DND-41 (cell line): Measurements from ENCODE around the gene LILRA5.

Experiments
- ATAC-seq: fragments of 200-7000 bp; cut with Tn5 transposase; 3 replicates; pipeline ENCODE4 v1.9.1; 2021; ENCODE audit warnings: low read depth; ENCODE audit not compliant: insufficient read depth
- DNase-seq: peaks from one replicate; pipeline ENCODE4 v3.0.0-alpha.2; 2020
- H2AFZ ChIP-seq: 2 replicates; pipeline ENCODE4 v1.6.0; 2012; ENCODE audit warnings: low read depth, low read length
- H3K27ac ChIP-seq: 2 replicates; pipeline ENCODE4 v1.5.1; 2012; ENCODE audit warnings: low read length, inconsistent platforms
- H3K27me3 ChIP-seq: fragments of 200-600 bp; sonication (generic); 2 replicates; pipeline ENCODE4 v1.6.0; 2012; ENCODE audit warnings: low read length, mild to moderate bottlenecking, inconsistent platforms; ENCODE audit not compliant: insufficient read depth, poor library complexity
- H3K36me3 ChIP-seq: 2 replicates; pipeline ENCODE4 v1.5.1; 2012; ENCODE audit warnings: low read length, inconsistent platforms; ENCODE audit not compliant: insufficient read depth
- H3K4me1 ChIP-seq: 2 replicates; pipeline ENCODE4 v1.5.1; 2012; ENCODE audit warnings: mild to moderate bottlenecking, low read length; ENCODE audit not compliant: insufficient read depth
- H3K4me2 ChIP-seq: 2 replicates; pipeline ENCODE4 v1.6.0; 2012; ENCODE audit warnings: mild to moderate bottlenecking, moderate library complexity, low read length, inconsistent platforms; ENCODE audit not compliant: insufficient read depth
- H3K4me3 ChIP-seq, 2 experiments: fragments of 200-600 bp in 1 of 2; shearing (Covaris generic) in 1 of 2; 2 replicates each; pipeline ENCODE4 v1.5.1; 2012 to 2016; ENCODE audit warnings: inconsistent platforms in 2 of 2, low read length in 2 of 2, mild to moderate bottlenecking in 2 of 2, low read depth in 1 of 2, moderate library complexity in 1 of 2
- H3K79me2 ChIP-seq: 2 replicates; pipeline ENCODE4 v1.6.0; 2012; ENCODE audit warnings: low read length, inconsistent platforms; ENCODE audit not compliant: insufficient read depth
- H3K9ac ChIP-seq: 2 replicates; pipeline ENCODE4 v1.6.0; 2012; ENCODE audit warnings: low read depth, mild to moderate bottlenecking, inconsistent platforms, low read length, moderate library complexity
- H3K9me3 ChIP-seq: 2 replicates; pipeline ENCODE4 v1.5.1; 2012; ENCODE audit warnings: low read length, moderate library complexity, mild to moderate bottlenecking, inconsistent platforms; ENCODE audit not compliant: insufficient read depth, severe bottlenecking
- H4K20me1 ChIP-seq: 2 replicates; pipeline ENCODE4 v1.6.0; 2012; ENCODE audit warnings: low read length; ENCODE audit not compliant: insufficient read depth
- EZH2 ChIP-seq: IDR thresholded peaks from 3 replicates; pipeline ENCODE4 v1.6.1; 2012; ENCODE audit warnings: borderline replicate concordance, low read depth, mild to moderate bottlenecking, moderate library complexity, low read length, inconsistent platforms; ENCODE audit not compliant: severe bottlenecking
- TF ChIP-seq, protein P1 (sequence below): IDR thresholded peaks from 2 replicates; pipeline ENCODE4 v1.5.1; 2012; ENCODE audit warnings: borderline replicate concordance, low read length, moderate library complexity, mild to moderate bottlenecking; ENCODE audit not compliant: poor library complexity, severe bottlenecking; ENCODE audit errors: extremely low read depth

Gene LILRA5

DNA sequence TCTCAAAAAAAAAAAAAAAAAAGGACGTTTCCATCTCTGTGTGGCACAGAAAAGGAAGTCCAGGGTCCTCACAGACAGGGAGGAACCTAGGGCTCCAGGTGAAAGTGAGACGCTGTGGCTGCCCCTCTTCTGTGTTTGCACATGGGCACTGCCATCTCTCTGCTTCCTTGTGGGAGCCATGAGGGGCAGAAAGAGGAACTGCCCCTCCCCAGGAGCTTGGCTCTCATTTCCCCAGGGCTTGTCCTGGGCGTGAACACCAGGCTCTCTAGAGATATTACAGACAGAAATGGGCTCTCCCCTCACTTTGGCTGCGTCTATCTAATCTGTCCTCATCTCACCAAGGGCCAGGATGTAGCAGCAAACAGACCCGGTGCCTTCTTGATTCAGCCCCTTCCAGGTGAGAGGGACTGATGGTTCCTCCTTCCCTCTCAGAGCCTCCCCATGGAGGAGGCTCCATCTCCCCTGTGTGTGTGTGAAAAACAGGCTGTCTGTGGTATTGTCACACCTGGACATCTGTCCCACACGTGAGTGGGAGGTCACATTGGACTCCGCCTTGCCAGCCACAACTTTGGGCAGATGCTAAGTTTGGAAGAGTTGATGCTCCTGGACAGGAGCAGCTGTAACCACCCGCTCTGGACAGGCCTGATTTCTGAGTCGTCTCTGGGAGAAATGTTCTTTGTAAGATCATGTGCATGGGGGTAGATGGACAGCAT is 26.8 kb upstream of the LILRA5 start:
- no peak overlapping the region for H3K4me2 ChIP-seq
- no peaks in the 10 kb centered on the region for H4K20me1 ChIP-seq
- peaks cover 4% of the 10 kb centered on the region for H3K27me3 ChIP-seq
- ATAC-seq: no peak
- H3K4me1 ChIP-seq: no peaks in the 10 kb centered on the region
- no peak overlapping the region for H3K9ac ChIP-seq
- H3K79me2 ChIP-seq: no peaks in the 10 kb centered on the region
- no peaks in the 10 kb centered on the region for H3K9me3 ChIP-seq
- no peaks in the 10 kb centered on the region for H3K36me3 ChIP-seq
- no peak for DNase-seq
- H3K4me3 ChIP-seq: no peak overlapping the region
- no peak for TF ChIP-seq EZH2
- TF ChIP-seq, protein P1, sequence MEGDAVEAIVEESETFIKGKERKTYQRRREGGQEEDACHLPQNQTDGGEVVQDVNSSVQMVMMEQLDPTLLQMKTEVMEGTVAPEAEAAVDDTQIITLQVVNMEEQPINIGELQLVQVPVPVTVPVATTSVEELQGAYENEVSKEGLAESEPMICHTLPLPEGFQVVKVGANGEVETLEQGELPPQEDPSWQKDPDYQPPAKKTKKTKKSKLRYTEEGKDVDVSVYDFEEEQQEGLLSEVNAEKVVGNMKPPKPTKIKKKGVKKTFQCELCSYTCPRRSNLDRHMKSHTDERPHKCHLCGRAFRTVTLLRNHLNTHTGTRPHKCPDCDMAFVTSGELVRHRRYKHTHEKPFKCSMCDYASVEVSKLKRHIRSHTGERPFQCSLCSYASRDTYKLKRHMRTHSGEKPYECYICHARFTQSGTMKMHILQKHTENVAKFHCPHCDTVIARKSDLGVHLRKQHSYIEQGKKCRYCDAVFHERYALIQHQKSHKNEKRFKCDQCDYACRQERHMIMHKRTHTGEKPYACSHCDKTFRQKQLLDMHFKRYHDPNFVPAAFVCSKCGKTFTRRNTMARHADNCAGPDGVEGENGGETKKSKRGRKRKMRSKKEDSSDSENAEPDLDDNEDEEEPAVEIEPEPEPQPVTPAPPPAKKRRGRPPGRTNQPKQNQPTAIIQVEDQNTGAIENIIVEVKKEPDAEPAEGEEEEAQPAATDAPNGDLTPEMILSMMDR: no peak
- no peak overlapping the region for H3K27ac ChIP-seq
- no peak overlapping the region for H2AFZ ChIP-seq

GRCh38 chr19:54338521-54338920 is 25.6 kb upstream of the LILRA5 start:
- no peak overlapping the region for H3K4me2 ChIP-seq
- TF ChIP-seq, protein P1: no peak
- no peak for TF ChIP-seq EZH2

GRCh38 chr19:54337858-54338230 is 24.9 kb upstream of the LILRA5 start:
- ATAC-seq (no peak), DNase-seq (no peak)
- Histone ChIP-seq H3K27ac (no peak overlapping the region), H3K36me3 (no peaks in the 10 kb centered on the region), H3K4me2 (no peak overlapping the region), H4K20me1 (no peaks in the 10 kb centered on the region), H3K9ac (no peak overlapping the region), H3K4me3 (no peak overlapping the region), H3K4me1 (no peaks in the 10 kb centered on the region), H2AFZ (no peak overlapping the region), H3K79me2 (no peaks in the 10 kb centered on the region), H3K27me3 (peaks cover 10% of the 10 kb centered on the region), H3K9me3 (no peaks in the 10 kb centered on the region)
- TF ChIP-seq, protein P1: no peak
- TF ChIP-seq EZH2: no peak

More at GRCh38 chr19:54338521-54338920, 25.6 kb upstream of the LILRA5 start:
- H3K36me3 ChIP-seq: no peaks in the 10 kb centered on the region
- no peak overlapping the region for H3K4me3 ChIP-seq
- H2AFZ ChIP-seq: no peak overlapping the region
- no peak overlapping the region for H3K27ac ChIP-seq
- no peaks in the 10 kb centered on the region for H4K20me1 ChIP-seq
- no peak for DNase-seq
- no peaks in the 10 kb centered on the region for H3K79me2 ChIP-seq
- no peaks in the 10 kb centered on the region for H3K9me3 ChIP-seq
- peaks cover 7% of the 10 kb centered on the region for H3K27me3 ChIP-seq
- no peak overlapping the region for H3K9ac ChIP-seq
- ATAC-seq: no peak
- H3K4me1 ChIP-seq: no peaks in the 10 kb centered on the region
